Esophagus squamous epithelium (tissue), 5 donors: ENCODE results near the gene FOXF1. TPM values are rescaled to one million over a fixed set of nuclear protein-coding genes. Genes with fewer than 3 reads are reported as not detected.

Experiments used
- DNase-seq: peaks from one replicate; lab custom pipeline; 2025; lab: John Stamatoyannopoulos, UW
- H3K27ac ChIP-seq, 4 donors: fragments of 200-600 bp; sonication (generic); one replicate each; pipeline ENCODE4 v1.5.1; 2016 to 2019; ENCODE audit warnings: mild to moderate bottlenecking in 1 of 4
- H3K27me3 ChIP-seq, 4 donors: fragments of 200-600 bp; sonication (generic); 1 replicate in 3 of 4; 2 replicates in 1 of 4; pipeline versions ENCODE4 v1.5.1 to v1.6.0; 2017 to 2021; ENCODE audit warnings: antibody characterized with exemption in 1 of 4
- H3K36me3 ChIP-seq, 3 donors: fragments of 200-600 bp; sonication (generic); one replicate each; pipeline ENCODE4 v1.5.1; 2016 to 2019
- H3K4me1 ChIP-seq, 3 donors: fragments of 200-600 bp; sonication (generic); one replicate each; pipeline ENCODE4 v1.5.1; 2017 to 2019
- H3K4me3 ChIP-seq, 4 donors: fragments of 200-600 bp; sonication (generic); 1 replicate in 3 of 4; 2 replicates in 1 of 4; pipeline ENCODE4 v1.5.1; 2016 to 2019; ENCODE audit warnings: mild to moderate bottlenecking in 2 of 4, moderate library complexity in 1 of 4
- H3K9me3 ChIP-seq, 3 donors: fragments of 200-600 bp; sonication (generic); one replicate each; pipeline ENCODE4 v1.5.1; 2016 to 2019
- POLR2A ChIP-seq, 4 donors: fragments of 450-650 bp; IDR thresholded peaks; one replicate each; pipeline ENCODE4 v1.6.1; 2017; ENCODE audit warnings: antibody characterized with exemption in 4 of 4, mild to moderate bottlenecking in 4 of 4, moderate library complexity in 3 of 4
- WGBS, 2 donors: methylation state at CpG; one replicate each; pipeline ENCODE4 v1.1.5; 2018; 5-methylcytosine and 5-hydroxymethylcytosine counted together
- intact Hi-C: fragments of 100-400 bp; cut with DNase I; formaldehyde crosslinking; loops from one replicate; pipeline ENCODE4 v1.15.0; 2022
- total RNA-seq, 4 donors: library from RNA; depleted of rRNA; stranded (reverse); fragments of >200 nt; gene quantifications; one replicate each; pipeline ENCODE4 v1.1.0, GENCODE V29; 2016
- TF ChIP-seq, protein P1 (sequence below), 6 experiments: fragments of 450-650 bp in 4 of 6; fragments of 200-600 bp in 2 of 6; sonication (generic) in 2 of 6; IDR thresholded peaks; one replicate each; pipeline ENCODE4 v1.5.1; 2016 to 2019; ENCODE audit warnings: antibody characterized with exemption in 6 of 6, mild to moderate bottlenecking in 4 of 6, moderate library complexity in 4 of 6
- donor health status: DM: yes; HTN: yes; CAD: no.

FOXF1 gene
- total RNA-seq, 4 donors from 2014 or later = 0.76 to 8.6 (median 3.0) TPM

DNA sequence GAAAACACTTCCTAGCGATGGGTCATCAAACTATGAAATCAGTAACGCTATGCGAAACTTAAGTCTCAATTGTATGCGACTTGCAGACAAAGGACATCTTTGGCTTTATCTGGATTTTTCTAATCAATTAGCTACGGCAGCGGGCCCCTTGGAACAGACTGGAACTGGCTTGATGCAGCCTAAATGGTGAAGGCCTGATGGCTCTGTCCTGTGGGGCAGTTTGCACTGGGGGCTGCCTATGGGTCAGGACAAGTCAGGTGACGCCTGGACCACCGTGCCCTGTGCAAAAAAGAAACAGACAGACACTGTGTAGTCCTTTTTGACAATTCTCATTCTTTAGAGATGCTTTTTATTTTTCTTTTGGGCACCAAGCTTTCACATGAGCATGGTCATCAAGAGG, 22.7 kb downstream of the FOXF1 start:
- intact Hi-C loops = no loop called here
- Histone ChIP-seq H3K27ac (no peak overlapping the region), H3K9me3 (no peaks in the 10 kb centered on the region), H3K4me3 (no peak overlapping the region), H3K27me3 (no peaks in the 10 kb centered on the region), H3K36me3 (peaks cover 0 to 65% (median 0%) of the 10 kb centered on the region in 3 donors), H3K4me1 (peaks cover 0 to 16% (median 0%) of the 10 kb centered on the region in 3 donors)
- TF ChIP-seq, protein P1, sequence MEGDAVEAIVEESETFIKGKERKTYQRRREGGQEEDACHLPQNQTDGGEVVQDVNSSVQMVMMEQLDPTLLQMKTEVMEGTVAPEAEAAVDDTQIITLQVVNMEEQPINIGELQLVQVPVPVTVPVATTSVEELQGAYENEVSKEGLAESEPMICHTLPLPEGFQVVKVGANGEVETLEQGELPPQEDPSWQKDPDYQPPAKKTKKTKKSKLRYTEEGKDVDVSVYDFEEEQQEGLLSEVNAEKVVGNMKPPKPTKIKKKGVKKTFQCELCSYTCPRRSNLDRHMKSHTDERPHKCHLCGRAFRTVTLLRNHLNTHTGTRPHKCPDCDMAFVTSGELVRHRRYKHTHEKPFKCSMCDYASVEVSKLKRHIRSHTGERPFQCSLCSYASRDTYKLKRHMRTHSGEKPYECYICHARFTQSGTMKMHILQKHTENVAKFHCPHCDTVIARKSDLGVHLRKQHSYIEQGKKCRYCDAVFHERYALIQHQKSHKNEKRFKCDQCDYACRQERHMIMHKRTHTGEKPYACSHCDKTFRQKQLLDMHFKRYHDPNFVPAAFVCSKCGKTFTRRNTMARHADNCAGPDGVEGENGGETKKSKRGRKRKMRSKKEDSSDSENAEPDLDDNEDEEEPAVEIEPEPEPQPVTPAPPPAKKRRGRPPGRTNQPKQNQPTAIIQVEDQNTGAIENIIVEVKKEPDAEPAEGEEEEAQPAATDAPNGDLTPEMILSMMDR (IDR thresholded peaks at IDR 0.05) = no peak
- no peak for TF ChIP-seq POLR2A (IDR thresholded peaks at IDR 0.05)
- 90 to 94% methylated on average over 7 to 8 of the region's 8 CpGs for WGBS, 2 donors
- no peak for DNase-seq

DNA sequence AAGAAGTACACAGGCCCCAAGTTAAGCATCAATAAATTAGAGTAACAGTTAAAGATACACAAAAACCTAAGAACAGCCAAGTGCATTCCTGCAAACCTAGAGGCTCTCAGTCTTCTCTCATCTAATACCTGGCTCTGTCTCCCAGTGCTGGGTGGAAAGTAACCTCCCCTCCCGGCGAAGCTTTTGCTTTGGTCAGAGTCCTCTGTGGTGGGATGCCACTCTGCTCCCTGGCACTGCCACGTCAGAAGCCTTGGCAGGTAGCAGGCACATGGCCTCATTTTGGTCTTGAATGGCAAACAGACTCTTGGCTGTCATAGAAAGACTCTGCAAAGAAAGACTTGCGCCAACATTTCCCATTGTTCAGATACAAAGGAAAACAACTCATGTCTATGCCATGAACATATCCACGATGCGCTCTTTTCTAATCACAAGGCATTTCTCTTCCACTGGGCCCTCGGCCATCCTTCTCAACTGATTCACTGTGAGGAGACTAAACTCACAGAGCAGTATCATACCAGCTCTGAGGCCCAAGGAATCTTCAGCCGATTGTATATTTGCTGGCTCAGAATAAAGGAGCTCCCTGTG, 23.5 kb downstream of the FOXF1 start:
- TF ChIP-seq, protein P1 (IDR thresholded peaks at IDR 0.05) = no peak
- no peak for TF ChIP-seq POLR2A (IDR thresholded peaks at IDR 0.05)
- 80 to 82% methylated on average over 8 of the region's 8 CpGs for WGBS, 2 donors
- peaks cover 0 to 16% (median 0%) of the 10 kb centered on the region in 3 donors for H3K4me1 ChIP-seq
- H3K27me3 ChIP-seq = no peaks in the 10 kb centered on the region
- no peak overlapping the region for H3K4me3 ChIP-seq
- intact Hi-C loops = no loop called here
- H3K36me3 ChIP-seq = peaks cover 1 to 73% (median 7%) of the 10 kb centered on the region in 3 donors
- H3K9me3 ChIP-seq = no peaks in the 10 kb centered on the region
- H3K27ac ChIP-seq = no peak overlapping the region
- no peak for DNase-seq

DNA sequence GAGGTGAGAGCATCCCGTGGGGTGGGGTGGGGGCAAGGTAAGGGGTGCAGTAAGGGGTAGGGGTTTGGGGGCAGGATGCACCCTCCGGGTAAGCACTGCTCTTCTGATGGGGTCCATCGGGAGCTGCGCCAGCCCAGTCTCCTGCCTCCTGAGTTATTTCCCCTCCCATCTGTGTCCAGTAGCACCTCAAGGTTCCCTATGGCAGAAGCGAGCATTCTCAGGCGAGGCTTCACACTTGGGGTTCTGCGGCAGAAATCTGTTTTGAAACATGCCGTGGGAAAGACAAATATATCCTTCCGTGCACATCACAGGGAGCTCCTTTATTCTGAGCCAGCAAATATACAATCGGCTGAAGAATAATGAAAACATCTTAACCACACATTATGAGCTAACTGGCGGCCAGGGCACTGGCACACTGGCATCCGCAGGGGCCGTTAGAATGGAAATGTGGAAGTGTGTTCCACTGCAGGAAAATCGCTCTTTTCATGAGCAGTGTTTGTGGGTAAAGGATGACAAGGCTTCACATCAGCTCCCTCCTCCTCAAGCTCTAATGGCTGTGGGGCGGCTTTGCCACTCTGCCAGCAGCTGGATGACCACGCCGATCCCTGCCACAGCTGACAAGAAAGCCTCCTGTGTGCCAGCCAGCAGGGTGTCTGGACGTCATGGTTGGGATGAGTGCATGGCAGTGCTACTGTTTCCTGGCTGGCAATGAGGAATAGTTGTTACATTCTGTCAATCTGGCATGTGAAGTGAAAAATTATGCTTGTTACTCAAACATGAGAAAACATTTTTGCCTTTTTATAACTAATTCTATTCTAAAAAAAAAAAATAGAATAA, 24.7 kb downstream of the FOXF1 start:
- WGBS, 2 donors = 66 to 85% methylated on average over 12 to 17 of the region's 18 CpGs
- Histone ChIP-seq H3K27me3 (no peaks in the 10 kb centered on the region), H3K27ac (no peak overlapping the region), H3K9me3 (no peaks in the 10 kb centered on the region), H3K36me3 (peaks cover 5 to 85% (median 16%) of the 10 kb centered on the region in 3 donors), H3K4me1 (peaks cover 0 to 16% (median 0%) of the 10 kb centered on the region in 3 donors), H3K4me3 (no peak overlapping the region)
- DNase-seq = no peak
- intact Hi-C loops = no loop called here
- no peak for TF ChIP-seq POLR2A (IDR thresholded peaks at IDR 0.05)
- TF ChIP-seq, protein P1 (IDR thresholded peaks at IDR 0.05) = no peak

DNA sequence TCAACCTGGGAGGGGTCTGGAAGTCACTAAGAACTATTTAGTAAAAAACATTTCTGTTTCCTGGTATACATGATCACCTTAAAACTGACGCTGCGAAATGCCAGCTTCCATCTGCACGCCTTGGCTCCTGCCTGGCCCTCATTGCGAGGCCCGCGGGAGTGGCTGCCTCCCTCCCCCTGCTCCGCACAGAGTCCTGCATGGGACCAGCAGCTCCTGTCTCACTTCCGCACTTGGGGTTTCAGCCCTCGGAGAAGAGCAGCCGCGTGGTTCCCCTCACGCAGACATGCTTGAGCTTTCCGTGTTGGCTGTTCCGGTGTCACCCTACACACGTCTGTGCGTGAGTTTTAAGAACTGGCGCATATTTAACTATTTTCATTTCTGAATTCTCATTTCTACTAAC, 26.3 kb downstream of the FOXF1 start:
- WGBS, 2 donors = 94 to 96% methylated on average over 17 of the region's 17 CpGs

More for the DNA sequence above, 26.3 kb downstream of the FOXF1 start:
- Histone ChIP-seq H3K4me3 (no peak overlapping the region), H3K36me3 (peaks cover 6 to 95% (median 30%) of the 10 kb centered on the region in 3 donors), H3K27ac (no peak overlapping the region), H3K9me3 (no peaks in the 10 kb centered on the region), H3K27me3 (no peaks in the 10 kb centered on the region), H3K4me1 (peaks cover 0 to under 1% (median 0%) of the 10 kb centered on the region in 3 donors)
- no peak for DNase-seq
- intact Hi-C loops = no loop called here
- TF ChIP-seq, protein P1 (IDR thresholded peaks at IDR 0.05) = no peak
- TF ChIP-seq POLR2A (IDR thresholded peaks at IDR 0.05) = no peak
